H1 (cell line): ENCODE results near the gene RGN. TPM values are rescaled to one million over a fixed set of nuclear protein-coding genes. Genes with fewer than 3 reads are reported as not detected.
"Not testable (repeated sequence)": the region's sequence is repeated elsewhere in the genome, so short reads cannot be mapped to it uniquely, and the experiment has no call there.

Experiments used
- CTCF ChIA-PET: fragments of 300-600 bp; sonication (Branson Sonifier 250); formaldehyde crosslinking; loops from one replicate; lab custom pipeline; 2021; ENCODE audit not compliant: partially characterized antibody; lab: Charles Lee
- POLR2A ChIA-PET: fragments of 300-600 bp; sonication (Branson Sonifier 250); formaldehyde crosslinking; loops from one replicate; lab custom pipeline; 2021; ENCODE audit warnings: inconsistent platforms; ENCODE audit not compliant: partially characterized antibody; lab: Charles Lee
- DNase-seq, 2 experiments: peaks; one replicate each; pipeline versions ENCODE4 v3.0.0 to v3.0.0-alpha.2; 2010 to 2022; ENCODE audit warnings: low spot score in 2 of 2, low read depth in 1 of 2, mixed read lengths in 1 of 2
- FAIRE-seq: peaks from 2 replicates; lab custom pipeline; 2011; peaks lifted over from hg19 to GRCh38; lab: Jason Lieb, UNC
- H2AFZ ChIP-seq: 2 replicates; pipeline ENCODE4 v1.8.1; 2012; ENCODE audit warnings: low read length, inconsistent platforms
- H2AK5ac ChIP-seq: 2 replicates; pipeline ENCODE4 v1.6.1; 2013; ENCODE audit warnings: low read depth, low read length
- H2BK120ac ChIP-seq: replicated peaks from 2 replicates; pipeline ENCODE3; 2013; ENCODE audit warnings: low read depth, low read length, inconsistent platforms
- H2BK12ac ChIP-seq: 2 replicates; pipeline ENCODE4 v1.6.1; 2013; ENCODE audit warnings: low read depth, low read length
- H2BK15ac ChIP-seq: 2 replicates; pipeline ENCODE4 v1.6.1; 2013; ENCODE audit warnings: low read length
- H2BK20ac ChIP-seq: 2 replicates; pipeline ENCODE4 v1.6.1; 2013; ENCODE audit warnings: low read length
- H2BK5ac ChIP-seq: 2 replicates; pipeline ENCODE4 v1.6.1; 2013; ENCODE audit warnings: low read depth, low read length
- H3K14ac ChIP-seq: 2 replicates; pipeline ENCODE4 v1.6.1; 2013; ENCODE audit warnings: inconsistent platforms; ENCODE audit not compliant: insufficient read length
- H3K18ac ChIP-seq: 2 replicates; pipeline ENCODE4 v1.6.1; 2013; ENCODE audit warnings: low read length; ENCODE audit errors: extremely low read depth
- H3K23ac ChIP-seq: 2 replicates; pipeline ENCODE4 v1.6.1; 2013; ENCODE audit warnings: inconsistent platforms; ENCODE audit not compliant: insufficient read length
- H3K23me2 ChIP-seq: 2 replicates; pipeline ENCODE4 v1.6.1; 2013; ENCODE audit warnings: low read depth, low read length
- H3K27ac ChIP-seq: 2 replicates; pipeline ENCODE4 v1.6.1; 2011; ENCODE audit warnings: low read depth, low read length, inconsistent platforms
- H3K27me3 ChIP-seq, 4 experiments: replicated peaks in 1 of 4; 1 replicate in 1 of 4; 2 replicates in 3 of 4; pipeline versions ENCODE4 v1.6.1 to v1.8.1; 2011 to 2013; ENCODE audit warnings: low read length in 3 of 4, mild to moderate bottlenecking in 3 of 4, inconsistent platforms in 2 of 4, mixed read lengths in 2 of 4, moderate library complexity in 1 of 4; ENCODE audit not compliant: control insufficient read depth in 3 of 4, insufficient read depth in 3 of 4; ENCODE audit errors: extremely low read depth in 1 of 4
- H3K36me3 ChIP-seq, 4 experiments: 2 replicates each; pipeline versions ENCODE4 v1.6.1 to v1.8.1; 2011 to 2013; ENCODE audit warnings: mild to moderate bottlenecking in 4 of 4, low read length in 3 of 4, moderate library complexity in 2 of 4, control low read depth in 1 of 4, inconsistent platforms in 1 of 4; ENCODE audit not compliant: insufficient read depth in 4 of 4, control insufficient read depth in 2 of 4
- H3K4ac ChIP-seq: replicated peaks from 2 replicates; pipeline ENCODE3; 2013; ENCODE audit warnings: low read length, low read depth, mixed read lengths, inconsistent platforms; ENCODE audit not compliant: insufficient read length
- H3K4me1 ChIP-seq, 4 experiments: replicated peaks in 1 of 4; 1 replicate in 1 of 4; 2 replicates in 3 of 4; pipeline versions ENCODE4 v1.6.1 to v1.8.1; 2011 to 2013; ENCODE audit warnings: low read length in 3 of 4, inconsistent platforms in 2 of 4, mixed read lengths in 1 of 4; ENCODE audit not compliant: insufficient read depth in 4 of 4, control insufficient read depth in 3 of 4
- H3K4me2 ChIP-seq, 2 experiments: 2 replicates each; pipeline versions ENCODE4 v1.6.1 to v1.8.1; 2011 to 2013; ENCODE audit warnings: low read depth in 2 of 2, low read length in 2 of 2, control low read depth in 1 of 2, inconsistent platforms in 1 of 2, mild to moderate bottlenecking in 1 of 2; ENCODE audit not compliant: insufficient read depth in 1 of 2
- H3K4me3 ChIP-seq, 4 experiments: fragments of 200-600, 300-600 bp in 1 of 4; sonication (generic), shearing (Covaris generic), sonication (Bioruptor Twin) in 1 of 4; 2 replicates each; pipeline versions ENCODE4 v1.5.1 to v1.8.1; 2011 to 2016; ENCODE audit warnings: low read length in 4 of 4, low read depth in 3 of 4, control low read depth in 2 of 4, inconsistent platforms in 2 of 4, mild to moderate bottlenecking in 2 of 4, mixed read lengths in 1 of 4, moderate library complexity in 1 of 4; ENCODE audit not compliant: insufficient read depth in 2 of 4; ENCODE audit errors: extremely low read depth in 1 of 4
- H3K56ac ChIP-seq: replicated peaks from 2 replicates; pipeline ENCODE3; 2013; ENCODE audit warnings: low read depth, mild to moderate bottlenecking, mixed read lengths, low read length, inconsistent platforms; ENCODE audit not compliant: insufficient read length
- H3K79me1 ChIP-seq: 2 replicates; pipeline ENCODE4 v1.6.1; 2013; ENCODE audit warnings: low read depth, low read length, control low read depth
- H3K79me2 ChIP-seq, 2 experiments: 2 replicates each; pipeline versions ENCODE4 v1.6.1 to v1.8.1; 2012 to 2013; ENCODE audit warnings: low read length in 2 of 2, mild to moderate bottlenecking in 2 of 2, inconsistent platforms in 1 of 2; ENCODE audit not compliant: insufficient read depth in 2 of 2, control insufficient read depth in 1 of 2
- H3K9ac ChIP-seq, 4 experiments: replicated peaks in 1 of 4; 1 replicate in 1 of 4; 2 replicates in 3 of 4; pipeline versions ENCODE4 v1.6.1 to v1.8.1; 2011 to 2013; ENCODE audit warnings: low read depth in 3 of 4, low read length in 3 of 4, control low read depth in 2 of 4, mild to moderate bottlenecking in 2 of 4, moderate library complexity in 2 of 4, inconsistent platforms in 1 of 4; ENCODE audit errors: extremely low read depth in 1 of 4
- H3K9me3 ChIP-seq, 2 experiments: 2 replicates each; pipeline versions ENCODE4 v1.6.1 to v1.8.1; 2012 to 2013; ENCODE audit warnings: mild to moderate bottlenecking in 2 of 2, moderate library complexity in 2 of 2, control low read depth in 1 of 2, inconsistent platforms in 1 of 2, low read depth in 1 of 2, low read length in 1 of 2, mixed read lengths in 1 of 2; ENCODE audit not compliant: insufficient read depth in 2 of 2
- H4K20me1 ChIP-seq, 2 experiments: replicated peaks in 1 of 2; 2 replicates each; pipeline versions ENCODE3 to v1.8.1; 2011 to 2013; ENCODE audit warnings: inconsistent platforms in 2 of 2, low read length in 2 of 2, mild to moderate bottlenecking in 1 of 2; ENCODE audit not compliant: insufficient read depth in 2 of 2, control insufficient read depth in 1 of 2
- H4K5ac ChIP-seq: 2 replicates; pipeline ENCODE4 v1.6.1; 2013; ENCODE audit warnings: low read length, low read depth, mixed read lengths, inconsistent platforms; ENCODE audit not compliant: insufficient read length
- H4K8ac ChIP-seq: 2 replicates; pipeline ENCODE4 v1.8.0; 2013; ENCODE audit warnings: mild to moderate bottlenecking, moderate library complexity, low read length, inconsistent platforms; ENCODE audit not compliant: insufficient read depth; ENCODE audit errors: extremely low read depth
- H4K91ac ChIP-seq: replicated peaks from 2 replicates; pipeline ENCODE3; 2013; ENCODE audit warnings: low read length, mixed read lengths, inconsistent platforms; ENCODE audit not compliant: insufficient read length
- WGBS, 2 experiments: shearing (Covaris generic) in 1 of 2; methylation state at CpG; one replicate each; pipeline versions ENCODE4 v1.1.6 to v1.1.7; 2013 to 2015; ENCODE audit warnings: low lambda C conversion rate in 2 of 2, mixed read lengths in 2 of 2, inconsistent platforms in 1 of 2, low coverage in 1 of 2, missing lambda C conversion rate in 1 of 2; ENCODE audit not compliant: insufficient replicate concordance in 2 of 2, insufficient coverage in 1 of 2, insufficient read length in 1 of 2; ENCODE audit errors: extremely low coverage in 1 of 2, missing lambda C conversion rate in 1 of 2; 5-methylcytosine and 5-hydroxymethylcytosine counted together
- polyA plus RNA-seq, 7 experiments: library from polyadenylated mRNA; depleted of rRNA in 3 of 7; stranded (reverse) in 5 of 7; unstranded in 2 of 7; fragments of >200 nt in 5 of 7; fragments of 200-250 nt in 2 of 7; gene quantifications; 1 replicate in 5 of 7; 2 replicates in 1 of 7; 4 replicates in 1 of 7; pipeline versions ENCODE4 v1.2.1 to v1.2.3, GENCODE V29; 2011 to 2013; ENCODE audit warnings: missing spikeins in 2 of 7, mixed read lengths in 2 of 7
- total RNA-seq: library from RNA; stranded (reverse); fragmentation: NEBNext Ultra II Directional; extraction: Animal tissue kit (Norgen Biotek cat#: 25700); gene quantifications from 2 replicates; pipeline ENCODE4 v1.2.1, GENCODE V29; 2021

The RGN gene
- total and polyA plus RNA-seq, 2 of the 8 experiments (the other 6 are each of a cell fraction or from before 2014, with no cell fraction given) = 0.32 to 3.1 TPM

- not testable (repeated sequence) for H3K9me3 ChIP-seq, H4K8ac ChIP-seq, H4K91ac ChIP-seq, H2BK5ac ChIP-seq, FAIRE-seq, H3K18ac ChIP-seq, H2AFZ ChIP-seq, H2AK5ac ChIP-seq, H2BK20ac ChIP-seq, H3K4me2 ChIP-seq, H3K4me1 ChIP-seq, H3K23me2 ChIP-seq, H2BK15ac ChIP-seq, H4K5ac ChIP-seq, H3K79me2 ChIP-seq, H3K23ac ChIP-seq, H3K4me3 ChIP-seq, H3K36me3 ChIP-seq, H3K4ac ChIP-seq, H3K9ac ChIP-seq, H4K20me1 ChIP-seq, H3K14ac ChIP-seq, H3K79me1 ChIP-seq, DNase-seq, H3K27ac ChIP-seq, H2BK12ac ChIP-seq, H2BK120ac ChIP-seq, H3K56ac ChIP-seq, H3K27me3 ChIP-seq
- WGBS, 2 experiments = 90% methylated on average over 3 of the region's 7 CpGs; no CpG with 5 or more reads in 1 of the 2 experiments
- CTCF ChIA-PET = interaction anchor here (0.6 to 0.8 kb wide), 2 partner anchors 23 to 268 kb away, joined by 3 read pairs; no protein-coding TSS in a partner anchor
- POLR2A ChIA-PET = interaction anchor here (0.9 kb wide), 1 partner anchor 18 kb away, joined by 3 read pairs; no protein-coding TSS in a partner anchor
Measured at GRCh38 chrX:47116551-47117110, 38.4 kb downstream of the RGN start.

DNA sequence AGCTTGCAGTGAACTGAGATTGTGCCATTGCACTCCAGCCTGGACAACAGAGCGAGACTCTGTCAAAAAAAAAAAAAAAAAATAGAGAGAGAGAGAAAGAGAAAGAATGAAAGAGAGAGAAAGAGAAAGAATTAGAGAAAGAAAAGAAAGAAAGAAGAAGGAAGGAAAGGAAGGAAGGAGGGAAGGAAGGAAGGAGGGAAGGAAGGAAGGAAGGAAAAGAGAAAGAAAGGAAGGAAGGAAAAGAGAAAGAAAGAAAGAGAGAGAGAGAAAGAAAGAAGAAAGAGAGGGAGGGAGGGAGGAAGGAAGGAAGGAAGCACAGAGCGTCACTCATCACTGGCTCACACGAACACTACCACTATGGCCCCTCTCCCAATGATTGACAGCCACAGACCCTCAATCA lies 46.2 kb downstream of the RGN start:
- H4K5ac ChIP-seq, H3K4me2 ChIP-seq, H3K9ac ChIP-seq, H2BK20ac ChIP-seq, H3K4me3 ChIP-seq, H2BK15ac ChIP-seq, H2BK120ac ChIP-seq, H2BK12ac ChIP-seq, H2AFZ ChIP-seq, H2BK5ac ChIP-seq, H3K56ac ChIP-seq, H3K27me3 ChIP-seq, H2AK5ac ChIP-seq, H3K23me2 ChIP-seq, H3K9me3 ChIP-seq, H3K36me3 ChIP-seq, H3K4ac ChIP-seq, H3K79me1 ChIP-seq, POLR2A ChIA-PET, H3K23ac ChIP-seq, H3K27ac ChIP-seq, H4K8ac ChIP-seq, H4K91ac ChIP-seq, FAIRE-seq, H3K79me2 ChIP-seq, H3K14ac ChIP-seq, H3K18ac ChIP-seq, DNase-seq, H4K20me1 ChIP-seq, CTCF ChIA-PET, H3K4me1 ChIP-seq: not testable (repeated sequence)
- 88% methylated on average over 2 of the region's 3 CpGs; no CpG with 5 or more reads in 1 of the 2 experiments for WGBS, 2 experiments
